ENCODE data around the gene PDE4D. TPM values are rescaled to one million over a fixed set of nuclear protein-coding genes. Genes with fewer than 3 reads are reported as not detected.

PDE4D gene
- total RNA-seq, 4 donors from 2014 or later = 14.7 to 36.3 (median 24.7) TPM

DNA sequence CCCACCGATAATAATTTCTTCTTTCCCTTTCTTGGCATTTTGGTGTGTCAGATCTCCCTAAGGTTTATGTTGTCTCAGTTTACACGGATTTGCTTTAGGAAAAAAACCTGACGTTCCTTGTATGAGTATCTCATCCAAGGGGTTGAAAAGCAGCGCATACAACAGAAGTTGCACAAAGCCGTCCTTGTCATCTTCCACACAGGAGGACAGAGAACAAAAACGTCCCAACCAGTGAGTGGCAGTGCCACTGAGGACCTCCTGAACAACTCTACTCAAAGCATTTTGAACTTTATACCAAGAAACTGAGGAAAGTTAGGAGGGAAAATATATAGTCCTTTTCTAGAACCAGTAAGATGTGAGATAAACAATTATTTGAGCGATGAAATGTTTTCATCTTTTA, 547.0 kb downstream of the PDE4D start:
- intact Hi-C loops (cut with DNase I) = no loop called here
- H3K27me3 ChIP-seq = no peaks in the 10 kb centered on the region
- whole genome bisulfite sequencing, 2 donors = 80 to 81% methylated on average over 7 of the region's 7 CpGs

DNA sequence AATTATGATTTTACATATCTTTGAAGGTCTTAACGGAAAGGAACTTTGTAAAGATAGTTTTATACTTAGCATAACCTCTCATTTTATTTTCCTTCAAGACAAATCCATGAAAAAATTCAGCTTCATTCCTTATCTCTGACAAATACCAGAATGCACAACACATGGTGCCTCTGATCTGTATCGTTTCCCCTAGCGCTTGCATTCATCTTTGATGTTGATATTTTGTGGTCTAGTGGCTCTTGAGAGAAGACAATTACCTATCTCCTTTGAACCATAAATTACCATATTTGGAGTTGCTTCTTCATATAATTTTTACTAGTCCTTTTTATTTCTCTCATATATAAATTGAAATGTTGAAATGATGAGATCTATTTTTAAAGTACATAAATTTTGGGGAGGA, 551.3 kb downstream of the PDE4D start:
- no peak overlapping the region for H3K27ac ChIP-seq
- no peak for DNase-seq
- no peaks in the 10 kb centered on the region for H3K9me3 ChIP-seq
- H3K27me3 ChIP-seq = no peaks in the 10 kb centered on the region
- H3K4me3 ChIP-seq (replicated peaks in 1 of 3) = no peak overlapping the region
- no peaks in the 10 kb centered on the region for H3K36me3 ChIP-seq
- intact Hi-C loops (cut with DNase I) = no loop called here
- WGBS, 2 donors = 85 to 86% methylated on average over 3 of the region's 3 CpGs
- no peak for TF ChIP-seq POLR2A (IDR thresholded peaks at IDR 0.05)
- TF ChIP-seq, protein P1, sequence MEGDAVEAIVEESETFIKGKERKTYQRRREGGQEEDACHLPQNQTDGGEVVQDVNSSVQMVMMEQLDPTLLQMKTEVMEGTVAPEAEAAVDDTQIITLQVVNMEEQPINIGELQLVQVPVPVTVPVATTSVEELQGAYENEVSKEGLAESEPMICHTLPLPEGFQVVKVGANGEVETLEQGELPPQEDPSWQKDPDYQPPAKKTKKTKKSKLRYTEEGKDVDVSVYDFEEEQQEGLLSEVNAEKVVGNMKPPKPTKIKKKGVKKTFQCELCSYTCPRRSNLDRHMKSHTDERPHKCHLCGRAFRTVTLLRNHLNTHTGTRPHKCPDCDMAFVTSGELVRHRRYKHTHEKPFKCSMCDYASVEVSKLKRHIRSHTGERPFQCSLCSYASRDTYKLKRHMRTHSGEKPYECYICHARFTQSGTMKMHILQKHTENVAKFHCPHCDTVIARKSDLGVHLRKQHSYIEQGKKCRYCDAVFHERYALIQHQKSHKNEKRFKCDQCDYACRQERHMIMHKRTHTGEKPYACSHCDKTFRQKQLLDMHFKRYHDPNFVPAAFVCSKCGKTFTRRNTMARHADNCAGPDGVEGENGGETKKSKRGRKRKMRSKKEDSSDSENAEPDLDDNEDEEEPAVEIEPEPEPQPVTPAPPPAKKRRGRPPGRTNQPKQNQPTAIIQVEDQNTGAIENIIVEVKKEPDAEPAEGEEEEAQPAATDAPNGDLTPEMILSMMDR (IDR thresholded peaks at IDR 0.05) = no peak
- H3K4me1 ChIP-seq = no peaks in the 10 kb centered on the region

More for the DNA sequence above, 547.0 kb downstream of the PDE4D start:
- no peak overlapping the region for H3K4me3 ChIP-seq (replicated peaks in 1 of 3)
- no peaks in the 10 kb centered on the region for H3K4me1 ChIP-seq
- H3K9me3 ChIP-seq = no peaks in the 10 kb centered on the region
- no peak overlapping the region for H3K27ac ChIP-seq
- no peak for TF ChIP-seq POLR2A (IDR thresholded peaks at IDR 0.05)
- TF ChIP-seq, protein P1 (IDR thresholded peaks at IDR 0.05) = no peak
- DNase-seq = no peak
- no peaks in the 10 kb centered on the region for H3K36me3 ChIP-seq

DNA sequence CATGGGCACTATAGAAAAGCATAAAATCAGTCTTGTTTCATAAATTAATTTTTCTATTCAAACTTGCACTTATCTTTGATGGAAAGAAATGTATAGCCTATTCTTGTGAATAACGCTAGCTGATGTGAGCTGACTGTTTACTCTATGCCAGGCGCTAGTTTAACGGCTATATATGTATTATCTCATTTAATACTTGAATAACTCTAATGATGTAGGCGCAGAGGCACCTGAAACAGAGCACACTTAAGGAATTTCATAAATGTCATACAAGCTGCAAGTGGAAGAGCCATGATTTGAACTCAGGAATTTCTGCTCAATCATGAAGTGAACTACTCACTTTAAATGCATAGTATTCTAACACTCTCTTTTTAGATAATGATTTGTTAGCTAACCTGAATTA, 551.8 kb downstream of the PDE4D start:
- TF ChIP-seq, protein P1 (IDR thresholded peaks at IDR 0.05) = no peak
- TF ChIP-seq POLR2A (IDR thresholded peaks at IDR 0.05) = no peak
- Histone ChIP-seq H3K27me3 (no peaks in the 10 kb centered on the region), H3K27ac (no peak overlapping the region), H3K9me3 (no peaks in the 10 kb centered on the region), H3K4me1 (no peaks in the 10 kb centered on the region), H3K36me3 (no peaks in the 10 kb centered on the region), H3K4me3 (replicated peaks in 1 of 3) (no peak overlapping the region)
- no peak for DNase-seq
- intact Hi-C loops (cut with DNase I) = no loop called here
- 96 to 97% methylated on average over 4 of the region's 4 CpGs for WGBS, 2 donors

DNA sequence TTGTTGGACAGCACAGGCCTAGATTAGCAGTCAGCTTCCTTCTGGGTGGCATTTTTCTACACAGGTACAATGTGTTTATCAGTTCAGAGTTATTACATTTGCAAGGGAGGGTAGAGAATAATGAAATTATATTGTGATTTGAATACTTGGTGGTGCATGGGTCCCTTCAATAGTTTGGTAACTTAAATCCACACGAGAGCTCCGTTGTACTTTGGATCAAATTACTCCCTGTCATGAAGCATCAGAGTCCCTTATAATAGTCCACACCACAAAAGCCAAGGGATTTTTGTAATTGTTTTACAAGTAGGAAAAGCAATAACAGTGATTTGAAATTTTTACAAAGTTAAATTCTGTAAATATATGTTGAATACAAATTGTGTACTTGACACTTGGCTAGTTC, 552.4 kb downstream of the PDE4D start:
- no peak for DNase-seq
- no peaks in the 10 kb centered on the region for H3K27me3 ChIP-seq
- H3K36me3 ChIP-seq = no peaks in the 10 kb centered on the region
- no peak overlapping the region for H3K27ac ChIP-seq
- TF ChIP-seq POLR2A (IDR thresholded peaks at IDR 0.05) = no peak
- TF ChIP-seq, protein P1 (IDR thresholded peaks at IDR 0.05) = no peak
- H3K9me3 ChIP-seq = no peaks in the 10 kb centered on the region
- no peaks in the 10 kb centered on the region for H3K4me1 ChIP-seq
- 85 to 87% methylated on average over 2 of the region's 2 CpGs for WGBS, 2 donors
- H3K4me3 ChIP-seq (replicated peaks in 1 of 3) = no peak overlapping the region
- intact Hi-C loops (cut with DNase I) = no loop called here

DNA sequence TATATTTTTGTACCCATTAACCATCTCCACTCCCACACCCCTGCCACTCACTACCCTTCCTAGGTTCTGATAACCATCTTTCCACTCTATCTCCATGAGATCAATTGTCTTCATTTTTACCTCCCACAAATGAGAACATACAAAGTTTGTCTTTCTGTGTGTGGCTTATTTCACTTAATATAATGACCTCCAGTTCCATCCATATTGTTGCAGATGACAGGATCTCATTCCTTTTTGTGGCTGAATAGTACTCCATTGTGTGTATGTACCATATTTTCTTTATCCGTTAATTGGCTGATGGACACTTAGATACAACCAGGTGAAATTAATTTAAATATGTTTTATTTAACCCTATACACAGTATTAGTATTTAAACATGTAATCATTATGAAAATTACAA, 552.9 kb downstream of the PDE4D start:
- intact Hi-C loops (cut with DNase I) = no loop called here
- WGBS, 2 donors = 94 to 95% methylated on average over 1 of the region's 1 CpG

More for the DNA sequence above, 552.9 kb downstream of the PDE4D start:
- Histone ChIP-seq H3K36me3 (no peaks in the 10 kb centered on the region), H3K4me3 (replicated peaks in 1 of 3) (no peak overlapping the region), H3K27ac (no peak overlapping the region), H3K9me3 (no peaks in the 10 kb centered on the region), H3K27me3 (no peaks in the 10 kb centered on the region), H3K4me1 (no peaks in the 10 kb centered on the region)
- DNase-seq = no peak
- no peak for TF ChIP-seq POLR2A (IDR thresholded peaks at IDR 0.05)
- TF ChIP-seq, protein P1 (IDR thresholded peaks at IDR 0.05) = no peak
